HUDEP-2 (cell line): ENCODE data around the gene EED.

Experiments used
- DNase-seq, 76 experiments: peaks; one replicate each; lab custom pipeline; 2025; ENCODE audit not compliant: unreplicated experiment in 76 of 76; lab: John Stamatoyannopoulos, UW

EED gene

GRCh38 chr11:86244522-86245368 lies at the start of gene EED:
Gene EED (plus strand): TSS chr11:86244753. CDS start chr11:86245230, 477 bp downstream.
- peak; percentile 9 to 94 (median 88) for DNase-seq

- DNase-seq = no peak
Observed at GRCh38 chr11:86194998-86195397, 49.6 kb upstream of the EED start.

DNA sequence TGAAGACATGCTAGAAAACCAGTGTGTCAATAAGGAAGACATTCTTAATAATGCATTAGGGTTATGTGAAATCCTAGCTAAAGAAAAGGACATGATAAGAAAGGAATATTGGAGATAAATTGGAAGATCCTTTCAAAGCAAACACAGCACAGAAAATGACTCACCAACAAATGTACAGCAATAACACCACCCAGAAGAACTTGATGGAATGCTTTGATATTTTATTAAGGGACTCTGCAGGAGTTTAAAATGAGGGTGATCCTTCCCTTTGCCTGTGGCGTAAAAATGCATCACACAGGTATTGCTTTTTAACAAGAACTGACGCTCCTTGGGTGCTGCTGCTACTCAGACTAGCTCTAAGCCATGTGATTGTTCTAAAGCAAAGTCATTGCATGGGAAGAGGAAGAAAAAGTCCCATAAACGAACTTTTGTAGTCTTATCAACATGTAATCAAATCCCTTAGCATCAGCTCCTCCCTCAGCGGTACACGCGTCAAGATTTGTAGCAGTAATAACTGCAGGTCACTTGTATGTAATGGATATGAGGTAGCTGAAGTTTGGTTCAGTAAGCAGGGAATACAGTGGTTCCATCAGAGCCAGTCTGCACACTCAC lies 48.4 kb upstream of the EED start:
- DNase-seq = no peak

DNA sequence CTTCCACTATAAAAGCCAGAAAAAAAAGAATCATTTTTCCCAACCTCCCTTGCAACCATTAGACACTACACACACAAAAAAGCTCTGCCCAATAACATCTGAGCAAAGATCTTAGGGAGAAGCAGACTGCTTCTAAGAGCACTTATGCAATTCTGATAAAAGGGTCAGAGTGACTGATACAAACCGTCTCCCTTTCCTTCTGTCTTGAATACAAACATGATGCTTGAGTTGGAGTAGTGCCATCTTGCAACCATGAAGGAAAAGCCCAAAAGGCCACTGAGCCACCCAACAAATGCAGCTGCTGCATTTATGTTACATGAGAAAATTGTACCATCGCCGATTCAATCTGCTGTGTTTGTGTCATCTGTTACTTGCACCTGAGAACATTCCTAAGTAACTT lies 47.6 kb upstream of the EED start:
- peak in 23 of 76 experiments; percentile 5 to 71 (median 28) for DNase-seq

DNA sequence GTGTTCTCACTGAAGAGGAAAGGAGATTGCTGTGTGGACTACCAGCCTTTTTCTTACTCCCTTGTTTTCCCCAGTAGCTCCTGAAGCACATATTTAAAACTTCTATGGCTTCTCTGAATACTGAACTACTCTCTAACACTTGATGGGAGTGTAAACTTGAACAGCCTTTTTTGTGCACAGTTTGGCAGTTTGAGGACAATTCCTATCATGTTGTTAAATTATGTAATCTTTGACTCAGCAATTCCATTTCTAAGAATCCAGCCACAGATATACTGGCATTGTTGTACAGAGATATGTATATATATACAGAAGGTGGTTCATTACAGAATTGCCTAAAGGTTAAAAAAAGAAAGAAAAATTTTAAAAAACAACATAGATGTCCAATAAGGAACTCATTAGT lies 47.1 kb upstream of the EED start:
- DNase-seq = peak in 35 of 76 experiments; percentile 17 to 83 (median 55)

DNA sequence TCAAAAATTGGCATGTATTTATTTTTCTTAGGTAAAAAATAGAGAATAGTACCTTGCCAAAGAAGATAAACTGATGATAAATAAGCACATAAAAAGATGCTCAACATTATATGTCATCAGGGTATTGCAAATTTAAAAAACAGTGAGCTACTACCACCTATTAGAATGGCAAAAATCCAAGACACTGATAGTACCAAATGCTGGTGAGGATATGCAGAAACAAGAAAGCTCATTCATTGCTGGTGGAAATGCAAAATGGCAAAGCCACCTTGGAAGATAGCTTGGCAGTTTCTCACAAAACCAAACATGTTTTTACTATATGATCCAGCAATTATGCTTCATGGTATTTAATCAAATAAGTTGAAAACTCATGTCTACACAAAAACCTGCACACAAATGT lies 46.4 kb upstream of the EED start:
- DNase-seq = peak in 10 of 76 experiments; percentile 7 to 42 (median 32)

- DNase-seq = no peak
Observed at GRCh38 chr11:86199354-86199753, 45.2 kb upstream of the EED start.

DNA sequence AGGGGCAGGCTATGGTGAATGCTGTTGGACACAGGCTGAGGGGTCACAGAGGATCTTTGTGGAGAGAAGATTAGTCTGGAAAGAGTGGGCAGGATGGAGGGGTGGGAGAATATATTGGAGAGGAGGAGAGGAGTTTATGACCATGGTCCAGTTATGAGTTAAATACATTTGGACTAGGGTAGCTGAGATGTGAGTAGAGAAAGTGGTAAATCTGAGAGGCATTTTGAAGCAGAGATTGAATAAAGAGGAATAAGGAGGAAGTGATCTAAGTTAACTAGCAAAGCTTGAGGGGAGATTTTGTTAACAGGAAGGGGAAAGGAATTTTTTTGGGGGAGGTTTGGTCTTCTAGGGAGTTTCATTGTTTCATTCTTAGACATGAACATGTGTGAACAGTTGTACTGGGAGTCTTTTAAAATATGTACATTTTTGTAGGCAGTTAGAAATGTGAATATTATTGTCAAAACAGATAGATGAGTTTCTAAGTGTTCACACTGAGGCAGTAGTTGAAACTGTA lies 43.1 kb upstream of the EED start:
- no peak for DNase-seq

DNA sequence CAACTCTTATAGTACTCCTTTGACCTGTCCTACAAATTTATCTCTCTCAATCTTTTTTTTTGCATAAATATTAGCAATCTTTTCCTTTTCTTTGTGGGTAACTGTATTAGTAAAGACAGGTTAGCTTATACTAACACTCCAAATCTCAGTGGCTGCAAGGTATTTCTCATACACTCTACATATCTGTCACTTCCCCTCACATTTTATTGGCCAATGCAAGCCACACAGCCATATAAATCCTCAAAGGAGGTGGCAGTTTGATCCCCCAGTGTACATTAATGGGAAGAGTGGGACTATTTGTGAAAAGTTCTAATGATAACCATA lies 42.6 kb upstream of the EED start:
- DNase-seq = peak in 8 of 76 experiments; percentile 13 to 56 (median 43)

DNA sequence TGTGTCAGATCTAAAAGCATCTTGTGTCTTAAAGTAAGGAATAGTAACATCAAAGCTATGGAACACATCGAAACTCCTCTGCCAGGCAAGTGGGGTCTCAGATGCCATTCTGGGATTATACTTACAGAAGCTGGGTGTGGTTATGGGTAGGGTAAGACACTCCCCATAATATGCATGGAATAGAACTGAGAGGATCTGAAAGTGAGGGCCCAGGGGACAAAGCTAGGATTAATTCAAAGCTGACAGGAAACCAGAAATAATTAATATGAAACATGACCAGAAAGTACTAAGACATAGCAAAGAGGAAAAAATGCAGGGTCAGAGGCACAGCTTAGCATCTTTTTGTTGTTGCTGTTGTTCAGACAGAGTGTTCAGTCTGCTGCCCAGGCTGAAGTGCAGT lies 40.2 kb upstream of the EED start:
- no peak for DNase-seq

GRCh38 chr11:86205421-86206336 lies 38.9 kb upstream of the EED start:
- DNase-seq = peak in 1 of 76 experiments; percentile 19

- DNase-seq = no peak
Observed at GRCh38 chr11:86206337-86206695, 38.2 kb upstream of the EED start.

GRCh38 chr11:86207413-86207812 lies 37.1 kb upstream of the EED start:
- no peak for DNase-seq

GRCh38 chr11:86208572-86208971 lies 36.0 kb upstream of the EED start:
- no peak for DNase-seq

- DNase-seq = no peak
Observed at GRCh38 chr11:86209806-86210657, 34.5 kb upstream of the EED start.

GRCh38 chr11:86210898-86211297 lies 33.7 kb upstream of the EED start:
- DNase-seq = no peak

GRCh38 chr11:86211619-86212018 lies 32.9 kb upstream of the EED start:
- DNase-seq = no peak

DNA sequence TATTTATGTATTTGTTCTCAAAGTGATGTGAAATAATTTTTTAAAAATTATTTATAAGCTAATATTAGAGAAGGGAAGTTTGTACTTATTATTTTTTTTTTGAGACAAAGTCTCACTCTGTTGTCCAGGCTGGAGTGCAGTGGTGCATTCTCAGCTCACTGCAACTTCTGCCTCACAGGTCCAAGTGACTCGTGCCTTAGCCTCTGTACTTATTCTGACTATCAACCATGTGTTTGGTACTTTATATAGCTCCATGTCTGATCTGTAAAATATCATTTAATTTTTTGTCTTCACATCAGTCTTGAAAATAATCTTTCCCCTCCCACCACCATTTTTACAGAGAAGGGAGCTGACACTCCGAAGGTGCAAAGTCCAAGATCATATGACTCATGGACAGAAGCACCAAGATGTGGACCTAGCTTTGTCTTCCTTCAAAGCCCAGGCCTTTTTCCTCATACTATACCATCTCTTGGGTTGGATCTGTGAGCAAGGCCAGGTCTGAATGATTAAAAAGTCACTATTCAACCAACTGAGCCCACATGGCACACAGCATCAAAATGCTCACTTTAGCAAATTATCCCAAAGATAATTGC lies 32.4 kb upstream of the EED start:
- no peak for DNase-seq

DNA sequence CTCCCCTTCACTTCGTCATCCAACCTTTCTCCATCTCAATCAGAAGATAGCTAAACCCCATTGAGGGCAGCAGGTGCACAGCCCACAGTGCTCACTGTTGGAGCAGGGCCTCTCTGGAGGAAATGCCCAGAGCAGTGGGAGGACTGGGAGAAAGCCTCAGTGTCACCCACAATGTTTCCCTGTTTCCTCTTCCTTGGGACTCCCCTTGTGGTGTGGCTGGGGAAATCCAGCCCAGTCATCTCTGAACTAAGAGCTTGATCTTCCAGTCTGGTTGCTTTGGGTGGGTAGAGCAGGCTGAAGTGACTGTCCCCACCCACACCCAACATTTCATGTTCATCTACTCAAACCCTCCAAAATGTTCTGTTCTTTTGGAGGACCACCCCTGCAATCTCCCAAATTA lies 29.8 kb upstream of the EED start:
- DNase-seq = no peak
